Measurements from ENCODE around the gene NARF.
A peak's percentile ranks its signal among the peaks of the same experiment; 100 is the strongest.
"Not testable (repeated sequence)": the region's sequence is repeated elsewhere in the genome, so short reads cannot be mapped to it uniquely, and the experiment has no call there.

Gene NARF

DNA sequence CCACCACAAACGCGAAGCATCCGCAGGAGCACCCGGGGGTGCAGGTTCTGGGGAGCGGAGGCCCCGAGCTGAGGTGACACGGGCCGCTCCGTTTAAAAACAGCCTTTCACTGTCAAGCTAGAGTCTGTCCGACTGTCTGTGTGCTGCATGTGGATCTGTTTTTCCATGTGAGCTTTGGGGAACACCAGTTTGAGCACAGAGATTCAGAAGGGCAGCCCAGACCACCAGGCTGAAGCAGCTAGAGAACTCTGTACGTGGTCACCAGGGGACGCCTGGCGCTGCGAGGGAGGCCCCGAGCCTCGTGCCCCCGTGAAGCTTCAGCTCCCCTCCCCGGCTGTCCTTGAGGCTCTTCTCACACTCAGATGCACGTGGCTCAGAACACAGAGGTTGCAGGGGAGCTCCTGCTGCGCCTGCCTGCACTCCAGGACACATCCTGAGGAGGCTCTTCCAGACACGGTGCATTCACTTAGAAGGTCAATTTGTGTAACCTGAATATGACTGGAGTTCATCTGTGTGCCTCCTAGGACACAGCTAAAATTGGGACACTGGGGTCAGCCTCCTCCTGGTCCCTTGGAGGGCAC lies 45.3 kb downstream of the NARF start:
- DNase-seq, result no peak

DNA sequence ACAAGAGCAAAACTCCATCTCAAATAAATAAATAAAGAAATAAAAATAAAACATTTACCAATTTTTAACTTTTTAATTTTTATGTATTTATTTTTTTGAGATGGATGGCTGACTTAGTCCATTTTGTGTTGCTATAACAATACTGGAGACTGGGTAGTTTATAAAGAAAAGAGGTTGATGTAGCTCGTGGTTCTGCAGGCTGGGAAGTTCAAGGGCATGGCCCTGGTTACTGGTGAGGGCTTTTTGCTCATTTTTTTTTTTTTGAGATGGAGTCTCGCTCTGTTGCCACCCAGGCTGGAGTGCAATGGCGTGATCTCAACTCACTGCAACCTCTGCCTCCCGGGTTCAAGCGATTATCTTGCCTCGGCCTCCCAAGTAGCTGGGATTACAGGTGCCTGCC lies 46.8 kb downstream of the NARF start:
- DNase-seq, result no peak

DNA sequence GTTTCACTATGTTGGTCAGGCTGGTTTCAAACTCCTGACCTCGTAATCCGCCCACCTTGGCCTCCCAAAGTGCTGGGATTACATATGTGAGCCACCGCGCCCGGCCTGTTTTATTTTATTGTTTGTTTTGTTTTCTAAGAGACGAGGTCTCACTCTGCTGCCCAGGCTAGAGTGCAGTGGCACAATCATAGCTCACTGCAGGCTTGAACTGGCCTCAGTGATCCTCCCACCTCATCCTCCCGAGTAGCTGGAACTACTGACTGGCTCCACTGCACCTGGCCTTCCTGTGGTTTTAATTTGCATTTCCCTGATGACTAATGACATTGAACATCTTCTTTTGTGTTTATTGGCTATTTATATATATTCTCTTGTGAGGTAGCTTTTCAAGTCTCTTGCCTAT lies 47.9 kb downstream of the NARF start:
- DNase-seq, result peak; percentile 22

DNA sequence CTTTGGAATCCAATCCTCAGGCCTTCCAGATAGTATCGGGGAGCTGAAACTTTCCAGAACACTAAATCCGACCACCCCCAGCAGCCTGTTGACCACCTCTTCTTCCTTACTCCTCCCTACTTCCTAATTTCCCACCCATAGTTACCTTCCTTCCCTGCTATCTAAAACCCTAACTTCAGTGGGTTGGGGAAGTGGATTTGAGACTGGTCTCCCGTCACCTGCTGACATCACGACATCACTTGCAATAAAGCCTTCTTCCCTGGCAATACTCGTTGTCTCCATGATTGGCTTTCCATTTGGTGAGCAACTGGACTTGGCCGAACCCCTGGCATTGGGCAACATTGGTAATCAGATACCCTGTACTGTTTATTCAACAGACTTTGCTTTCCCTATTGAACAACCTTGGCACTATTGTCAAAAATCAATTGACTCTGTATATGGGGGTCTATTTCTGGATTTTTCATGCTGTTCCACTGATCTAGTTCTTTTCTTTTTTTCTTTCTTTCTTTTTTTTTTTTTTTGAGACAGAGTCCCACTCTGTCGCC lies 49.2 kb downstream of the NARF start:
- no peak for DNase-seq

DNA sequence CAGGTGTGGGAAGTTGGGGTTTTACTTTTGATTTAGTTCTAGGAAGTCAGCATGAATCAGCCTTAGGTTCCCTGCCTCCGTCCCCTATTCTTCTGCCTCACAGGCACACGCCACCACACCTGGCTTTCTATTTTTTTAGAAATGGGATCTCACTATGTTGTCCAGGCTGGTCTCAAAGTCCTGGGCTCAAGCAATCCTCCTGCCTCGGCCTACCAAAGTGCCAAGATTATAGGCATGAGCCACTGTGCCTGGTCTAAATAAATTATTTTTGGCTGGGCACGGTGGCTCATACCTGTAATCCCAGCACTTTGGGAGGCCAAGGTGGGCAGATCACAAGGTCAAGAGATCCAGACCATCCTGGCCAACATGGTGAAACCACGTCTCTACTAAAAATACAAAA lies 53.1 kb downstream of the NARF start:
- not testable (repeated sequence) for DNase-seq

DNA sequence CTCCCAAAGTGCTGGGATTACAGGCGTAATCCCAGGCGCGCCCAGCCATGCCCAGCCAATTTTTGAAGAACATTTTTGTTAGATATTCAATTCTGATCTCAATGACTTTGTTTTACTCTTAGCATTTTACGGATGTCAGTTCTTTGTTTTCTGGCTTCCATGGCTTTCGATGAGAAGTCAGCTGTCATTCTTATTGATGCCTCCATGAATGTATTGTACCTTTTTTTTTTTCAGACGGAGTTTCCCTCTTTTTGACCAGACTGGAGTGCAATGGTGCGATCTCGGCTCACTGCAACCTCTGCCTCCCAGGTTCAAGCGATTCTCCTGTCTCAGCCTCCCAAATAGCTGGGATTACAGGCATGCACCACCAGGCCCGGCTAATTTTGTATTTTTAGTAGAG lies 55.3 kb downstream of the NARF start:
- not testable (repeated sequence) for DNase-seq

DNA sequence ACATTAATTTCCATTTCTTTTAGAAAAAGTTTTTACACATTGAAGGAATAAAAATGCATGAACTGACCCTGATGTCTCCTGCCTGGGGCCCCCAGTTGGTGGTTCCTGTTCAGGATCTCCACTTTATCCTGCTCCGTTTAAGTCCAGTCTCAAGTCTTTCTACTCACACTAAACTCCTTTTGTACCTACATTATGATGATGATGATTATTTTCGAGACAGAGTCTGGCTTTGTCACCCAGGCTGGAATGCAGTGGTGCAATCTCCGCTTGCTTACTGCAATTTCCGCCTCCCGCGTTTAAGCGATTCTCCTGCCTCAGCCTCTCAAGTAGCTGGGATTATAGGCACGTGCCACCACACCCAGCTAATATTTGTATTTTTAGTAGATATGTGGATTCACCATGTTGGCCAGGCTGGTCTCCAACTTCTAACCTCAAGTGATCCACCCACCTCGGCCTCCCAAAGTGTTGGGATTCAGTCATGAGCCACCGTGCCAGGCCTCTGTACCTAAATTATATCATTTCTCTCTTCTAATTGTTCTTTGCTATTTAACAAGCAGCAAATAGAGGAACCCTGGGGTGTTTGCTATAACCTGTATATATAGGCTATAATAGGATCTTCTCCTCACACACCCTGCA lies 58.8 kb downstream of the NARF start:
- no peak for DNase-seq

DNA sequence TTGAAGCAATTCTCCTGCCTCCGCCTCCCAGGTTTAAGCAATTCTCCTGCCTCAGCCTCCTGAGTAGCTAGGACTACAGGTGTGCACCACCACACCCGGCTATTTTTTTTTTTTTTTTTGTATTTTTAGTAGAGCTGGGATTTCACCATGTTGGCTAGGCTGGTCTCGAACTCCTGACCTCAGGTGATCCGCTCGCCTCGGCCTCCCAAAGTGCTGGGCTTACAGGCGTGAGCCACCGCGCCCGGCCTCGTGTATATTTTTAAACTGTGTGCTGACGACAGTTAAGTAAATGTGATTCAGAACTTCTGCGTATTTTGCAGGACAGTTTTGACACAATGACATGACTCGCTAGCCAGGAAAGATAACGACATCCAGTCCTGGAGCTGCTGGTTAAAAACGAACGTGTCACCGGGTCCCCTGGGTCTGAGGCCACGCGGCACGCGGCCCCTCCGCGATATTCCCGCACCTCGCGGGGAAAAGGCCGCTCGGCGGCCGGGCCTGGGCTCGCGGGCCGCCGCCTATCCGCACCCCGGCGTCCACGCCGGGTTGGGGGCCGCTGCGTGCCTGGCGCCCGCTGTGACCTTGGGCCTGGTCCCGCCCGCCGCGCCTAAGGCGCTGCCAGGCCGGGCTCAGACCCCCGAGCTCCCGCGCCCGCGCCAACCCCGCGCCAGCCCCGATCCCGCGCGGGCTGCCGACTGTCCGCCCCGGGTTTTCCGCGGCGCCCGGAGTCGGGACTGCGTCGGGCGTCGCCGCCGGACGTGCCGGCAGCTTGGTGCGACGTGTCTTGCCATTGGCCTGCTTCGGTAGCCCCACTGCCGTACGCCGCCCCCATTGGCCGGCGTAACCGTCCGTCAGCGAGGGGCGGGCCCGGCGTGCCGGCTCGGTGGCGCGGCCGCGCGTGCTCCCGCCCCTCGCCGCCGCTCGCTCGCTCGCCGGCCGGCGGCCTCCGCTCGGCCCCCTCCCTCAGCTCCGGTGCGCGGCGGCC lies 60.6 kb downstream of the NARF start, which contains the start of gene FOXK2:
Gene FOXK2, plus strand, starts transcription at position 907 of the 985 bp plus-strand sequence. CDS start 157 bp downstream, outside the sequence.
- DNase-seq, result peak; percentile 85

DNA sequence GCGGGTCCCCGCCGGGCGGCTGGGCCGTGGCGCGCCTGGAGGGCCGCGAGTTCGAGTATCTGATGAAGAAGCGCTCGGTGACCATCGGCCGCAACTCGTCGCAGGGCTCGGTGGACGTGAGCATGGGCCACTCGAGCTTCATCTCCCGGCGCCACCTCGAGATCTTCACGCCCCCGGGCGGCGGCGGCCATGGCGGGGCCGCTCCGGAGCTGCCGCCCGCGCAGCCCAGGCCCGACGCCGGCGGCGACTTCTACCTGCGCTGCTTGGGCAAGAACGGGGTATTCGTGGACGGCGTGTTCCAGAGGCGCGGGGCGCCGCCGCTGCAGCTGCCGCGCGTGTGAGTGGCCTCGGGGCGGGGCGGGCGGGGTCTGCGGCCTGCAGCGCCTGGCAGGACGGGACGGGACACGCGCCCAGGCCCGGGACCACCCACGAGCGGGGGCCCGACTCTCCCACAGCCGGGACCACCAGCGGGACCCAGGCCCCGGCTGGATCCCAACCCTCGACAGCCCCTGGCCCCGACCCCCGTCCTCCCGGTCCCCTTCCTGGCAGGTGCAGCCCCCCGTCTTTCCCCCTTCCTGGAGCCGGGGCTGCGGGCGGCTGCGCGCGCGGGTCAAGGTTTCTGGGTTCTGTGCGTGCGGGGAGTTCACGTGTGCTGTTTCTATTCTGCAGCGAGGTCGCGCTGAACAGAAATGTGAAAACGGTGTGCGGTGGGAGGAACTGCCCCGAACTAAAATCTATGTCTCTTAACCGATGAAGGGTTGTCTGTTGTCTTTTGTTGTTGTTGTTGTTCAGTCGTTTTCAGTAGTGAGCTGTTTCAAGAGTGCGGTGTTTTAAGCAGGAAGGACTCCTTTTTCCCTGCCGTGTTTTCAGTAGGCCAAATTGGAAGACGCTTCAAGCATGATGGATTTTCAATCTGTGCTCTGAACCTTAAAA lies 61.7 kb downstream of the NARF start:
- DNase-seq, result peak; percentile 73

DNA sequence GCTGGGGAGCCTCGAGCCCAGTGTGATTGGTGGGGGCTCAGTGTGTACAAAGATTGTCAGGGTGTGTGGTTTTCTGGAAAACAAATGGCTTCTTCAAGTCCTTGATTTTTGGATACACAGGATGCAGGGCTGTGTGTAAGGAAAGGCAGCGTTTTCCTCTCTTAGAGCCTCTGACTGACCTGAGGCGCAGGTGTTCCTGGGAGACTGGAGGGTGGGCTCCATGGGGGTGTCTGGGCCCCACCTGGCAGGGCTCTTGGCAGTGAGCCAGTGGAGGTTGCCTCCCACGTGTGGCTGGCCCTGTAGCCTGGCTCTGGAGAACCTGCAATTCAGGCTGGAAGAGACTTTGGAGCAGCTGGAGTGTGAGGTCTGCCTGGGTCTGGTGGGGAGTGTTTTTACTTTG lies 66.0 kb downstream of the NARF start:
- DNase-seq, result no peak

DNA sequence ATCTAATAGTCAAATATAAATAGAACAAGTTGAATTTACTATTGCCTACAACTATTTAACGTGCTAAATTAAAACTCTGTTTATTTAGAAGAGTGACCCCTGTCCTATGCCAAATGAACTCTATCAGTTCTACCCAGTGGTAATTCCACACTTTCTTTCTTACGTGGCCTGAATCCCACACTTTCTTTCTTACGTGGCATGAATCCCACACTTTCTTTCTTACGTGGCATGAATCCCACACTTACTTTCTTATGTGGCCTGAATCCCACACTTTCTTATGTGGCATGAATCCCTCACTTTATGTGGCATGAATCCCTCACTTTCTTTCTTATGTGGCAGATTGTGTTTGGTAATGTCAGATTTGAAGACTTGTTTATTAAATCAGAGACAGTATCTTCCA lies 67.2 kb downstream of the NARF start:
- DNase-seq, result no peak

DNA sequence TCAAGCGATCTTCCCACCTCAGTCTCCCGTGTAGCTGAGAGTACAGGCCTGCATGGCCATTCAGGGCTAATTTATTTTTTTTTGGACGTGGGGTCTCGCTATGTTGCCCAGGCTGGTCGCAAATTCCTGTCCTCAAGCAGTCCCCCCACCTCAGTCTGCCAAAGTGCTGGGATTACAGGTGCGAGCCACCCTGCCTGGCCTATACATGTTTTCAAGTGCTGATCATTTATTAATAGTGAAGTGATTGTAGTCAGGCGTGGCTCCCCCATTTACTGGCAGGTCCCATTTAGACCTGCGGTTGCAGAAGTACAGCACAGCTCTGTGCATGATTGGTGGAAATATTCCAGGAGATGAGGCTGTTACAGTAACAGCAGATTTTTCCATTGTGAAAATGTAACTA lies 69.4 kb downstream of the NARF start:
- no peak for DNase-seq

DNA sequence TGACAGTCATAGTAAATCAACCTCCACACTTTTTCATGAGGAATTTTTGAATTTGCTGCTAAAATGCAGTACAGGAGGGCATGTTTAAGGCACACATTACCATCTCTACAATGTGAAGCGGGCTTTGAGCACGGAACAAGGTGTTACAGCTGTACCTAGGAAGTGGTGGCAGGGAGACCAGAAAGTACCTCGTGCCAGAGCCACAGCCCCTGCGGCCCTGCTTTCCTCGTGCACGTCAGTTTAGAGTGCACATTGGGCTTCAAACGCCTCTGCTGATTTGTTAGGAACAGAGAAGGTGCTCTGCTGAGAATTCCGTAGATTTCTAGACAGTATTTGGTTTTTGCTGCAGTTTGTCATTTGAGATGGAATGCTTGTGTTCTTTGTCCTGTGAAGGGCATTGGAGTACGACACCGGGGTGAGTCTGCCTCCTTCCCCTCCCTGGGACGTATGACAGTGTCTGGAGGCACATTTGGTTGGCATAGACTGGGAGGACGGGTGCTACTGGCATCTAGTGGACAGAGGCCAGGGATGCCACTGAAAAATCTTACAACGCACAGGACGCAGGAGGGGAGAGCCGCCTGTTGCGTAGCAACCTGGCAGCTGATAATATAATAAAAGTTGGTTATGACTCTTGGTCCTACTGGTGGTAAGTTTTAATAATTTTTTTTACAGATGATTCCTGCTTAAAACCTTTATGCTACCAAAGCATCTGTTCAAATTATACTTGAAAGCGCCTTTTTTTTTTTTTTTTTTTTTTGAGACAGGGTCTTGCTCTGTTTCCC lies 70.1 kb downstream of the NARF start:
- peak; percentile 85 for DNase-seq

DNA sequence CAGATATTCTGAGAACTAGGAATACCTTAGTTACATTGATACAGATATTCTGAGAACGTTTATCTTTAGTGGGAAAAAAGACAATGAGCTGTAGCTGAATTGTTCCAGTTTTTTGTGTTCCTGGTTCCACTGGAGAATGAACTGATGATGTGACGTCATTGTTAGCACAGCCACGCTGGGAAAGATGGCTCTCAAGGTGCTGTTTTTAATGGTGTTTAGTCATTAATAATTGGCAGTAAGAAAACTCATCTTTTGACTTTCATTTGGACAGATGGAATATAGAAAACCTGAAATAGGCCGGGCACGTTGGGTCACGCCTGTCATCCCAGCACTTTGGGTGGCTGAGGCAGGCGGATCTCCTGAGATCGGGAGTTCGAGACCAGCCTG lies 71.4 kb downstream of the NARF start:
- no peak for DNase-seq

DNA sequence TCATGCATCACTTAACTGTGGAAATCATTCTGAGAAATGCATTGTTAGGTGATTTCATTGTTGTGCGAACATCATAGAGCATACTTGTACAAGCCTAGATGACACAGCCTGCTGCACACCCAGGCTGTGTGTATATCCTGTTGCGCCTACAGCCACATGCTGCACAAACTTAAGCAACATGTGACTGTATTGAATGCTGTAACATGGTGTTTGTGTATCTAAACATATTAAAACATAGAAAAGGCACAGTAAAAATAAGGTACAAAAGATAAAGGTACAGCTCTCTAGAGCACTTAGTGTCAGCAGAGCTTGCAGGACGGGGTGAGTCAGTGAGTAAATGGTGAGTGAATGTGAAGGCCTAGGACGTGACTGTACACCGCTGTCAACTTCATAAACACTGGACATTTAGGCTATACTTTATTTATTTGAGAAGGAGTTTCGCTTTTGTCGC lies 72.9 kb downstream of the NARF start:
- no peak for DNase-seq

DNA sequence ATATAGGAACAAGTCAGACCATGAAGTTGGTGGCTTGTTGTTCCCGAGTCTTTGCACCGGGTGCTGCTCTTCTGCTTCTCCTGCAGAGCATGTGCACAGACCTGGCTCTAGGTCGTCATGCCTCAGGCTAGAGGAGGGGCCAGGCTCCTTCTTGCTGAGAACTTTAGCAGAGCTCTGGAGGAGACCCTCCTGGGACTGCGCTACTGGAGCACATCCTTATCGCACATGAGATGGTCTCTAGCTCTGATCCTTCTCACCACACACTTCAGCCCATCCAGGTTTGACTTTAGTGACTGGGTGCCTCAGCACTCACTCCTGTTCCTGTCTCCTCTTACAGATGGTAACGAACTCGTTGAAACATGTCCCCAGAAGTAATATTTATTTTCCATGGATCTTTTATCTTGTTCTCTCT lies 75.9 kb downstream of the NARF start:
- peak; percentile 44 for DNase-seq

DNA sequence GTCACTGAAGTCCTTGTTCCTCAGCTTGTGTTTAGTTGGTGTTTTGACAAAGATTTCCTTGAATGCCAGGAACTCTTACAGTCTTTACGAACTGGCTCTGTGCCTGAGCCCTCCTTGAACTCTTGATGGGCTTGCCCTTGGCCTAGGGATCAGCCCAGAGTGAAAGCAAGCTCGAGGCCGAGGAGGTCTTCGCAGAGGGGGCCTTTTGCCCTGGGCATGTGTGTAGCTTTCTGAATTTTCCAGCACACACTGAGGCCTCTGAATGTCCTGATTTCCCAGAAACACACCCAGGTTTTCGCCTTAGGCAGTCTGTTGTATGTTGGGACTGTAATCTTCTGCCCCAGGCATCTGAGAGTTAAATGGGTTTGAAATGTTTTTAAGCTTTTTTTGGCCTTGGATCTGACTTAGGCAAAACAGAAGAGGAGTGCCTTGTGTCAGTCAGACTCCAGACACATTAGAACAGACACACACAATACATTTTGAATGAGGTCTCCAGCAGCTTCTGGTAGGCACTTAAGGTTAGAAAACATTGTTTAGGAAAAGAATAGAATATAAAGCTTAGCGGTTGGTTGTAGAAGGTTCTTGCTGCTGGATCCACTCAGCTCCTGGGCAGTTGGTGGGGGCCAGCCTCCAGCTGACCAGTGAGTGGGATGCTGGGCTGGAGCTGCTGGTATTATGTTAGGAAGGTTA lies 78.1 kb downstream of the NARF start:
- DNase-seq, result no peak

DNA sequence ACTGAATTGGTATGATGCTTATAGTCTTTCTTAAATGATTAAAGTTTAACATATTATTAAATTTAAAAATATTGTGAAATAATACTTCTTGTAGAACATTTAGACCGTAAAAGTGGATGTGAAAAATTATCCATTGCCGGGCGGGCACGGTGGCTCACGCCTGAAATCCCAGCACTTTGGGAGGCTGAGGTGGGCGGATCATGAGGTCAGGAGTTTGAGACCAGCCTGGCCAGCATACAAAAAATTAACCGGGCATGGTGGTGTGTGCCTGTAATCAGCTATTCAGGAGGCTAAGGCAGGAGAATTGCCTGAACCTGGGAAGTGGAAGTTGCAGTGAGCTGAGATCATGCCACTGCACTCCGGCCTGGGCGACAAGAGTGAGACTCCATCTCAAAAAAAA lies 78.7 kb downstream of the NARF start:
- DNase-seq, result not testable (repeated sequence)

DNA sequence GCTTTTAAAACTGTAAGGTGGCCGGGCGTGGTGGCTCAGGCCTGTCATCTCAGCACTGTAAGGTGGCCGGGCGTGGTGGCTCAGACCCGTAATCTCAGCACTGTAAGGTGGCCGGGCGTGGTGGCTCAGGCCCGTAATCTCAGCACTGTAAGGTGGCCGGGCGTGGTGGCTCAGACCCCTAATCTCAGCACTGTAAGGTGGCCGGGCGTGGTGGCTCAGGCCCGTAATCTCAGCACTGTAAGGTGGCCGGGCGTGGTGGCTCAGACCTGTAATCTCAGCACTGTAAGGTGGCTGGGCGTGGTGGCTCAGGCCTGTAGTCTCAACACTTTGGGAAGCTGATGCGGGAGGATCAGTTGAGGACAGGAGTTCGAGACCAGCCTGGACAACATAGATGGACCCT lies 80.5 kb downstream of the NARF start:
- DNase-seq, result not testable (repeated sequence)
